Measurements from ENCODE around the gene MUS81. TPM values are rescaled to one million over a fixed set of nuclear protein-coding genes. Genes with fewer than 3 reads are reported as not detected.

Gene MUS81
- total RNA-seq, 2 donors from 2014 or later, result 23.4 to 26.3 TPM

- peaks cover 0 to 7% of the 10 kb centered on the region in 2 donors for H3K9me3 ChIP-seq
- H3K4me1 ChIP-seq, result peaks cover 0 to 5% of the 10 kb centered on the region in 2 donors
- no peak overlapping the region for H3K27ac ChIP-seq
- TF ChIP-seq, protein P1, sequence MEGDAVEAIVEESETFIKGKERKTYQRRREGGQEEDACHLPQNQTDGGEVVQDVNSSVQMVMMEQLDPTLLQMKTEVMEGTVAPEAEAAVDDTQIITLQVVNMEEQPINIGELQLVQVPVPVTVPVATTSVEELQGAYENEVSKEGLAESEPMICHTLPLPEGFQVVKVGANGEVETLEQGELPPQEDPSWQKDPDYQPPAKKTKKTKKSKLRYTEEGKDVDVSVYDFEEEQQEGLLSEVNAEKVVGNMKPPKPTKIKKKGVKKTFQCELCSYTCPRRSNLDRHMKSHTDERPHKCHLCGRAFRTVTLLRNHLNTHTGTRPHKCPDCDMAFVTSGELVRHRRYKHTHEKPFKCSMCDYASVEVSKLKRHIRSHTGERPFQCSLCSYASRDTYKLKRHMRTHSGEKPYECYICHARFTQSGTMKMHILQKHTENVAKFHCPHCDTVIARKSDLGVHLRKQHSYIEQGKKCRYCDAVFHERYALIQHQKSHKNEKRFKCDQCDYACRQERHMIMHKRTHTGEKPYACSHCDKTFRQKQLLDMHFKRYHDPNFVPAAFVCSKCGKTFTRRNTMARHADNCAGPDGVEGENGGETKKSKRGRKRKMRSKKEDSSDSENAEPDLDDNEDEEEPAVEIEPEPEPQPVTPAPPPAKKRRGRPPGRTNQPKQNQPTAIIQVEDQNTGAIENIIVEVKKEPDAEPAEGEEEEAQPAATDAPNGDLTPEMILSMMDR (IDR thresholded peaks at IDR 0.05), result no peak
- H3K36me3 ChIP-seq, result peaks cover 46% of the 10 kb centered on the region
- H3K4me3 ChIP-seq, result no peak overlapping the region
- DNase-seq (ENCODE audit: low spot score), result no peak
- H3K27me3 ChIP-seq, result no peaks in the 10 kb centered on the region
Observed at GRCh38 chr11:65850217-65851082, 9.8 kb upstream of the MUS81 start.

DNA sequence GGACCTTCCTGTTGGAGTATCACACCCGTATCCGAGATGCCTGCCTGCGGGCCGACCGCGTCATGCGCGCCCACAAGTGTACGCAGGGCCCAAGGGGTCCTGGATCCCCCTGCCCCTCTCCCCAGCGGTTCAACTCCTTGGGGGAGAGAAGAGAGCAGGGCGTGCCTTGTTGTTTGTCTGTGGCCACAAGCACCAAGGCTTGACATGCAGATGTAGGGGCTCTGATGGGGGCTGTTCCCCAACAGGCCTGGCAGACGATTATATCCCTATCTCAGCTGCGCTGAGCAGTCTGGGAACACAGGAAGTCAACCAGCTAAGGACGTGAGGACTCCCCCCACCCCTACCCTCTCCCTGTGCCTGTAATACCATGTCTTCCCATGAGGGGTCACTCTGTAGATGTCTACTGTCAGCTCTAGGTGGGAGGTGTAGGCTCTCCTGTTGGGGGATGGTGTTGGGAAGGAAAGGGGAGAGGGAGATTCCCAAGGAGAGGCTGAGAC lies 9.1 kb upstream of the MUS81 start:
- peaks cover 0 to 12% of the 10 kb centered on the region in 2 donors for H3K4me1 ChIP-seq
- H3K36me3 ChIP-seq, result peaks cover 53% of the 10 kb centered on the region
- TF ChIP-seq, protein P1 (IDR thresholded peaks at IDR 0.05), result no peak
- no peak overlapping the region for H3K27ac ChIP-seq
- no peaks in the 10 kb centered on the region for H3K27me3 ChIP-seq
- H3K4me3 ChIP-seq, result no peak overlapping the region
- no peak for DNase-seq (ENCODE audit: low spot score)
- H3K9me3 ChIP-seq, result peaks cover 0 to 7% of the 10 kb centered on the region in 2 donors

DNA sequence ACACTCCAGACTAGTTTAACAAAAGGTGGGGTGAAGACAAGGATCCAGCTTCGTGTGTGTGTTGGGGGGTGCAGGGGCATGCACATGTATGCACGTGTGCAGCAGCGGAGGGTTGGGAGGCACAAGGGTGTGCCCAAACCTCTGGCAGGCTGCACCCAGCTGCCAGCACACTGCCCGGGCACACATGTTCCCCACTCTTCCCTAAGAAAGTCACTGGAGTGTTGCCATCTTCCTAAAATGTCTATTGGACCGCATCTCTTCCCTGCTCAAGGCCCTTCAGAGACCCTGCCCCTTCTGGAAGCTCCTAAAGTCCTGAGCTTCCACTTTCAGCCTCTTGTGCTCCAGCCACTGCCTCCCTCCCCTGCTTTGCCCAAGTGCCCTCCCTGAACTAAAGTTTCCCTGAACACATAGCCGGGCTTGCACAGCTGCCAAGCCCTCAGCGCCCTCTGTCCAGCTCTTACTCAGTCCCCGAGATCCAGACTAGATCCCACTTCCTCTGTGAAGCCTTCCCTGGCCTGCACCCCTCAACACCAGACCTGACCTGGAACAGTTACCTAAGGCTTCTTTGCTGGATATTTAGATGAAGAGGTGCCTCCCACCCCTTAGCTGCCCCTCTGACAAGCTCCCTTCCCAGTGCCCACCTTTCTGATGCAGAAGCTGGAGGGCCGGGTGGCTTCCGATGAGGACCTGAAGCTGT lies 8.3 kb upstream of the MUS81 start:
- no peak for DNase-seq (ENCODE audit: low spot score)
- Histone ChIP-seq H3K27me3 (no peaks in the 10 kb centered on the region), H3K4me3 (no peak overlapping the region), H3K27ac (no peak overlapping the region), H3K4me1 (peaks cover 0 to 20% of the 10 kb centered on the region in 2 donors), H3K36me3 (peaks cover 53% of the 10 kb centered on the region), H3K9me3 (peaks cover 0 to 7% of the 10 kb centered on the region in 2 donors)
- TF ChIP-seq, protein P1 (IDR thresholded peaks at IDR 0.05), result no peak

- no peak overlapping the region for H3K4me3 ChIP-seq
- H3K27ac ChIP-seq, result no peak overlapping the region
- DNase-seq (ENCODE audit: low spot score), result no peak
- peaks cover 0 to 7% of the 10 kb centered on the region in 2 donors for H3K9me3 ChIP-seq
- TF ChIP-seq, protein P1 (IDR thresholded peaks at IDR 0.05), result no peak
- H3K4me1 ChIP-seq, result peaks cover 0 to 20% of the 10 kb centered on the region in 2 donors
- H3K27me3 ChIP-seq, result no peaks in the 10 kb centered on the region
- peaks cover 53% of the 10 kb centered on the region for H3K36me3 ChIP-seq
Observed at GRCh38 chr11:65852508-65853245, 7.6 kb upstream of the MUS81 start.

DNA sequence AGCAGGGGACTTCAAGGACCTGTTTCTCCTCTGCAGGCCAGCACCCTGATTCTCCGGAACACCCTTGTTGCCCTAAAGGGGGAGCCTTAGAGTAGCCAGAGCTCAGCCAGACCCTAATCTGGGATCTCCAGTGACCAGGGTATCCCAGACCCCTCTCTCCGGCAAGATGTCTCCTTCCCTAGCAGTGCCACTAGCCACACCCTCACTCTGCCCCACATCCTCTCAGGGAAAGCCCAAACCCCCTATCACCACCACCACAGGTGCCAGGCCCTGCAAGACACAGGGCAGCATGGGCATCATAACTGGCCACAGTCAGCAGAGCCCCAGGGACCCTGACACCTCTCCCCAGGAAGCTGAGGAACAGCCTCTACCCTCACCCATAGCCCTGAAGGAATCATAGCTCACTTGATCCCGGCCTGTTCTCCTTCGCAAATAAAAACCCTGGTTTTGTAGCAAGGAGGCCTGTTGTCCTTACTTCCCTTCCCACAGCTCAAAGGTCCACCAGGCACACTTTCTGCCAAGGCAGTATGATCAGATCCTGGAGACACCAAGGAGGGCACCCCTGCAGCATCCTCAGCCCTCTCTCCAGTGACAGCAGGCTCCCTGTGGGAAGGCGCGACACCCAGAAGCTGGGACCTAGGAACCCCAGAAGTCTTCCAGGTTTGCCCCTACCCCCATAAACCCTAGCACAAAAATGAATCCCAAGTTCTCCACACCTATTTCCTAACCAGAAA lies 6.8 kb upstream of the MUS81 start:
- Histone ChIP-seq H3K36me3 (peaks cover 53% of the 10 kb centered on the region), H3K9me3 (peaks cover 0 to 7% of the 10 kb centered on the region in 2 donors), H3K27me3 (no peaks in the 10 kb centered on the region), H3K4me3 (no peak overlapping the region), H3K4me1 (peaks cover 0 to 21% of the 10 kb centered on the region in 2 donors), H3K27ac (no peak overlapping the region)
- TF ChIP-seq, protein P1 (IDR thresholded peaks at IDR 0.05), result no peak
- no peak for DNase-seq (ENCODE audit: low spot score)
